K562 (cell line): ENCODE measurements around the gene C1orf122. TPM values are rescaled to one million over a fixed set of nuclear protein-coding genes. Genes with fewer than 3 reads are reported as not detected.

ENCODE experiments used
- ATAC-seq: fragments of 200-7000 bp; cut with Tn5 transposase; 3 replicates; pipeline ENCODE4 v1.9.1; 2020; ENCODE audit warnings: moderate library complexity
- BruUV-seq: library from RNA; stranded (reverse); fragments of 400-500 nt; replicated peaks from 2 replicates; lab custom pipeline; 2021; lab: Mats Ljungman, UMichigan
- CTCF ChIA-PET: fragments of 300-600 bp; formaldehyde crosslinking; extraction: SDS; loops from one replicate; lab custom pipeline; 2021; ENCODE audit warnings: low intra/inter-chr PET ratio; lab: Yijun Ruan, JAX
- POLR2A ChIA-PET: fragments of 300-600, 350-650 bp; sonication (Branson Sonifier 250); formaldehyde crosslinking; extraction: SDS; loops from one replicate; lab custom pipeline; 2021; ENCODE audit warnings: antibody characterized with exemption, inconsistent platforms; lab: Yijun Ruan, JAX
- DNase-seq, 4 experiments: peaks; one replicate each; pipeline versions ENCODE4 v3.0.0 to v3.0.0-alpha.2; 2011 to 2018; ENCODE audit warnings: low spot score in 3 of 4, mixed read lengths in 3 of 4; ENCODE audit errors: extremely low read depth in 1 of 4
- FAIRE-seq: peaks from 2 replicates; lab custom pipeline; 2011; peaks lifted over from hg19 to GRCh38; lab: Jason Lieb, UNC
- H2AFZ ChIP-seq: 2 replicates; pipeline ENCODE4 v1.6.0; 2011; ENCODE audit warnings: low read depth, low read length, control low read depth, inconsistent platforms
- H3K27ac ChIP-seq: fragments of 200-600 bp; 3 replicates; pipeline ENCODE4 v1.8.0; 2011; ENCODE audit warnings: low read depth, mild to moderate bottlenecking, control low read depth, inconsistent platforms, low read length, moderate library complexity, mixed read lengths; ENCODE audit errors: extremely low read depth
- H3K27me3 ChIP-seq, 2 experiments: fragments of 300-600 bp in 1 of 2; 2 replicates in 1 of 2; 3 replicates in 1 of 2; pipeline versions ENCODE4 v1.6.0 to v1.8.0; 2011; ENCODE audit warnings: inconsistent platforms in 2 of 2, low read length in 2 of 2, mild to moderate bottlenecking in 1 of 2, mixed read lengths in 1 of 2, moderate library complexity in 1 of 2; ENCODE audit not compliant: control insufficient read depth in 2 of 2, insufficient read depth in 2 of 2
- H3K36me3 ChIP-seq: fragments of 300-600 bp; 3 replicates; pipeline ENCODE4 v1.8.0; 2011; ENCODE audit warnings: mild to moderate bottlenecking, low read length, inconsistent platforms; ENCODE audit not compliant: control insufficient read depth, insufficient read depth
- H3K4me1 ChIP-seq, 2 experiments: fragments of 200-600 bp in 1 of 2; replicated peaks in 1 of 2; 2 replicates in 1 of 2; 3 replicates in 1 of 2; pipeline versions ENCODE4 v1.5.1 to v1.8.0; 2011; ENCODE audit warnings: inconsistent platforms in 2 of 2, low read length in 2 of 2, mild to moderate bottlenecking in 1 of 2, mixed read lengths in 1 of 2, moderate library complexity in 1 of 2; ENCODE audit not compliant: control insufficient read depth in 2 of 2, insufficient read depth in 2 of 2
- H3K4me2 ChIP-seq: 2 replicates; pipeline ENCODE4 v1.6.1; 2011; ENCODE audit warnings: low read length, control low read depth, inconsistent platforms, mixed read lengths; ENCODE audit not compliant: insufficient read depth
- H3K4me3 ChIP-seq: fragments of 200-600 bp; sonication (generic), shearing (Covaris generic); 2 replicates; pipeline ENCODE4 v1.5.1; 2016; ENCODE audit warnings: control low read depth, inconsistent platforms
- H3K79me2 ChIP-seq: fragments of 200-600 bp; 3 replicates; pipeline ENCODE4 v1.8.0; 2011; ENCODE audit warnings: low read length, inconsistent platforms; ENCODE audit not compliant: control insufficient read depth, insufficient read depth
- H3K9ac ChIP-seq, 2 experiments: 2 replicates each; pipeline versions ENCODE4 v1.6.0 to v1.6.1; 2011; ENCODE audit warnings: low read depth in 2 of 2, low read length in 2 of 2, control low read depth in 1 of 2, inconsistent platforms in 1 of 2, mild to moderate bottlenecking in 1 of 2, mixed read lengths in 1 of 2; ENCODE audit not compliant: insufficient read depth in 1 of 2
- H3K9me1 ChIP-seq: one replicate; pipeline ENCODE4 v1.6.0; 2011; ENCODE audit warnings: inconsistent platforms, mild to moderate bottlenecking, low read length, moderate library complexity; ENCODE audit not compliant: control insufficient read depth, insufficient read depth
- H3K9me3 ChIP-seq: replicated peaks from 2 replicates; pipeline ENCODE4 v1.5.1; 2011; ENCODE audit warnings: low read depth, low read length, inconsistent platforms; ENCODE audit not compliant: control insufficient read depth, insufficient read depth
- H4K20me1 ChIP-seq: replicated peaks from 2 replicates; pipeline ENCODE4 v1.6.1; 2011; ENCODE audit warnings: low read length, inconsistent platforms, mixed read lengths; ENCODE audit not compliant: control insufficient read depth, insufficient read depth
- ARNT ChIP-seq, 2 experiments: fragments of 450-650 bp; IDR thresholded peaks; 2 replicates each; pipeline ENCODE4 v1.6.1; 2016; ENCODE audit warnings: mild to moderate bottlenecking in 1 of 2
- HDGF ChIP-seq: fragments of 450-650 bp; IDR thresholded peaks from 2 replicates; pipeline ENCODE4 v1.6.1; 2016
- SP1 ChIP-seq: sonication (generic); formaldehyde crosslinking; IDR thresholded peaks from 2 replicates; pipeline ENCODE4 v1.8.1; 2022; ENCODE audit warnings: mild to moderate bottlenecking, missing genetic modification reagents
- ZNF121 ChIP-seq: sonication (generic); formaldehyde crosslinking; conservative IDR thresholded peaks from 2 replicates; pipeline ENCODE4 v1.8.0; 2022; ENCODE audit warnings: missing genetic modification reagents
- WGBS: fragments of 100-300 bp; shearing (Covaris generic); methylation state at CpG from one replicate; pipeline ENCODE4 v1.1.6; 2016; ENCODE audit warnings: low coverage, mixed read lengths; ENCODE audit not compliant: insufficient coverage; ENCODE audit errors: missing lambda C conversion rate; 5-methylcytosine and 5-hydroxymethylcytosine counted together
- in situ Hi-C: fragments of 300-500 bp; cut with MboI; formaldehyde crosslinking; loops from 4 replicates; pipeline ENCODE4 v1.15.0; 2018; ENCODE audit warnings: inconsistent platforms, mixed read lengths
- intact Hi-C: fragments of 100-400 bp; cut with micrococcal nuclease; formaldehyde crosslinking; loops from 2 replicates; pipeline ENCODE4 v1.14.2; 2022
- polyA plus RNA-seq, 8 experiments: library from polyadenylated mRNA; depleted of rRNA in 4 of 8; stranded (reverse) in 5 of 8; unstranded in 3 of 8; fragments of >200 nt; fragmentation: Nextera tagmentation in 2 of 8; fragmentation: Illumina TruSeq in 1 of 8; extraction: Ambion mirVana in 2 of 8; extraction: Trizol in 1 of 8; gene quantifications; 2 replicates each; pipeline versions ENCODE4 v1.2.1 to v1.2.3, GENCODE V29; 2011 to 2014; ENCODE audit warnings: inconsistent platforms in 1 of 8, missing spikeins in 1 of 8
- total RNA-seq, 7 experiments: library from RNA; depleted of rRNA in 6 of 7; stranded (reverse); fragments of >200 nt in 6 of 7; fragmentation: Illumina TruSeq in 2 of 7; extraction: Trizol in 2 of 7; gene quantifications; 2 replicates each; pipeline versions ENCODE4 v1.2.1 to v1.2.3, GENCODE V29; 2011 to 2021; ENCODE audit warnings: low replicate concordance in 1 of 7
- TF ChIP-seq, protein P1 (sequence below): sonication (generic); formaldehyde crosslinking; IDR thresholded peaks from 2 replicates; pipeline ENCODE4 v1.8.1; 2022; ENCODE audit warnings: missing genetic modification reagents

Gene C1orf122
- total and polyA plus RNA-seq, 9 of the 15 experiments (the other 6 are each of a cell fraction or from before 2014, with no cell fraction given) = 3.6 to 70.9 (median 17.3) TPM

DNA sequence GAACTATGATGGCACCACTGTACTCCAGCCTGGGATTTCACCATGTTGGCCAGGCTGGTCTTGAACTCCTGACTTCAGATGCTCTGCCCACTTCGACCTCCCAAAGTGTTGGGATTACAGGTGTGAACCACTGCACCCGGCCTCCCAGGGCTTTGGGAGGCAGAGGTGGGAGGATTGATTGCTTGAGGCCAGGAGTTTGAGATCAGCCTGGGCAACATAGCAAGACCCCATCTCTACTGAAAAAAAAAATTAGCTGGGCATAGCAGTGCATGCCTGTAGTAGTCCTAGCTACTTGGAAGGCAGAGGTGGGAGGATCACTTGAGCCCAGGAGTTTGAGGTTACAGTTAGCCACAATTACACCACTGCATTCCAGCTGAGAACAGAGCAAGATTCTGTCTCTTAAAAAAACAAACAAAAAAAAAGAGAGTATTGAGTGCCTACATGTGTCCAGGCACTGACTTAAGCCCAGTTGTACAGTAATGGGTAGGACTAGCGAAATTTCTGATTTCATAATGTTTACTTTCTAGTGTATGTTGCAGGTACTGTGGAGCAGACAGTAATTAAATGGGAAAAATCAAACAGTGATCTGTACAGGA is 9.7 kb upstream of the C1orf122 start:
- no peaks in the 10 kb centered on the region for H3K9me3 ChIP-seq
- H3K4me2 ChIP-seq = no peak overlapping the region
- no peak for TF ChIP-seq SP1 (CRISPR knock-in tag)
- TF ChIP-seq, protein P1, sequence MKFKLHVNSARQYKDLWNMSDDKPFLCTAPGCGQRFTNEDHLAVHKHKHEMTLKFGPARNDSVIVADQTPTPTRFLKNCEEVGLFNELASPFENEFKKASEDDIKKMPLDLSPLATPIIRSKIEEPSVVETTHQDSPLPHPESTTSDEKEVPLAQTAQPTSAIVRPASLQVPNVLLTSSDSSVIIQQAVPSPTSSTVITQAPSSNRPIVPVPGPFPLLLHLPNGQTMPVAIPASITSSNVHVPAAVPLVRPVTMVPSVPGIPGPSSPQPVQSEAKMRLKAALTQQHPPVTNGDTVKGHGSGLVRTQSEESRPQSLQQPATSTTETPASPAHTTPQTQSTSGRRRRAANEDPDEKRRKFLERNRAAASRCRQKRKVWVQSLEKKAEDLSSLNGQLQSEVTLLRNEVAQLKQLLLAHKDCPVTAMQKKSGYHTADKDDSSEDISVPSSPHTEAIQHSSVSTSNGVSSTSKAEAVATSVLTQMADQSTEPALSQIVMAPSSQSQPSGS (CRISPR knock-in tag) = no peak
- no peak for TF ChIP-seq HDGF
- peak; percentile 53 for TF ChIP-seq ZNF121 (CRISPR knock-in tag)
- no peak for TF ChIP-seq ARNT (IDR thresholded peaks at IDR 0.05)
- H2AFZ ChIP-seq = no peak overlapping the region
- H3K9me1 ChIP-seq = no peaks in the 10 kb centered on the region
- BruUV-seq = no TSS peak
- H3K4me1 ChIP-seq = peaks cover 0 to 27% of the 10 kb centered on the region in 2 experiments; a peak in 3 of 5 replicates
- DNase-seq = no peak
- H3K79me2 ChIP-seq = no peaks in the 10 kb centered on the region
- H3K27ac ChIP-seq = no peak overlapping the region
- H3K9ac ChIP-seq = no peak overlapping the region
- no peak for FAIRE-seq
- no peak for ATAC-seq
- H3K36me3 ChIP-seq = peaks cover 19% of the 10 kb centered on the region
- intact Hi-C loops (no loop called here), in situ Hi-C loops (no loop called here)
- H3K27me3 ChIP-seq = peaks cover 2 to 15% of the 10 kb centered on the region in 2 experiments; a peak in 3 of 5 replicates
- 13% methylated on average over 3 of the region's 3 CpGs for WGBS
- ChIA-PET POLR2A (interaction anchor here (2.8 kb wide), 1 partner anchor 10 kb away, joined by 18 read pairs; the partner anchor contains the start of genes C1orf122 and YRDC), CTCF (no interaction called here)
- peaks cover 20% of the 10 kb centered on the region for H4K20me1 ChIP-seq
- H3K4me3 ChIP-seq = no peak overlapping the region
